ENCODE measurements around the gene TUBGCP6.

TUBGCP6 gene

DNA sequence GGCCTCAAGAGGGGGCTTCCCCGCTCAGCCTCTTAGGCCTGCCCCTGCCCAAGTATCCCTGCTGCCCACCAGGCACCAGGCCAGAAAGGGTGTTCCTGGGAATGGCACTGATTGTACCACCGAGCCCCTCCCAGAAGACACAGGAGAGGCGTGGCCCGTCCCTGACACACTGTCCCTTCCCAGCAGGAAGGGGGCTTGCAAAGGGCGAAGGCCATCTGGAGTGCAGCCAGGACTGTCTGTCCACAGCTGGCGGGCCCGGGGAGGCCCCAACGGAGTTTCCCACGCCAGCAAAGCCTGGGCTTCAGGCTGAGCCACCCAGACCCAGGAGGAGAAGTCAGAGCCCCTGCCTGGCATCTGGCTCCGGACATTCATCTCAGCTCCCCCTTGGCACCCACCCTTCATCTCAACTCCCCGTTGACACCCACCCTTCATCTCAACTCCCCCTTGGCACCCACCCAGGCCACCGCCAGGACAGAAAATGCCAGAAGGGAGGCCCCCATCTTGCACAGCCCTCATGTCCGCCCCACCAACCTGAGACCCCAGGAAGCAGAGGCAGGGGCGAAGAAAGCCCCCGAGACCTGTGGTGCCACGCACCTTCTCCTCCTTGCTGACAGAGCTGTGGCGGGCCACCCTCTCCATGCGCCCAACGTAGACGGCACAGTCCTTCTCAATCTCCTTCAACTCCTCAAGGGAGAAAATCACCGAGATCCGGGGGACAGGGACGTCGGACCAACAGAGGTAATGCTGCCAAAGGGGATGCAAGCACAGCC, 19.4 kb downstream of the TUBGCP6 start:
- Mint-ChIP-seq H3K27me3 (no peaks in the 10 kb centered on the region), H3K27ac (no peak overlapping the region), H3K4me1 (peaks cover 6% of the 10 kb centered on the region), H3K36me3 (peaks cover 23% of the 10 kb centered on the region), H3K9me3 (no peaks in the 10 kb centered on the region), H3K4me3 (no peak overlapping the region)
- DNase-seq (ENCODE audit: low spot score in 2 of 2) (no peak), ATAC-seq (ENCODE audit: low read depth) (no peak)

DNA sequence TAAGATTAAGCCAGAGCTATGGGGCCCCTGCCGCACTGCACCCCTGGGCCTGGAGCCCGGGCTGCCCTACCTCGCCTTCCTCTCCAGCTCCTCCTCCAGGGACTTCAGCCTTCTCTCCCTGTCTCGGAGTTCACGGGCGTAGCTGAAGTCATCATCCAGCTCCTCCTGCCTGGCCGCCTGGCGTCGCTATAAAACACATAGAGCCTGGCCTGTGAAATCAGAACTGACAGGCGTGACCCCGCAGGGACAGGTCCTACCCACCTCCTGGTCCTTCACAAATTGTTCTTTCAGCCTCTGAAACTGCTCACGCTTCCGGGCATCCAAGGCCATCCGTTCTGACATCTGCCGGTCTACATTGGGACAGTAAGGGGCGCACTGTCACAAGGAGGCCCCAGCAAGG, 20.8 kb downstream of the TUBGCP6 start:
- Mint-ChIP-seq H3K36me3 (peaks cover 22% of the 10 kb centered on the region), H3K27ac (no peak overlapping the region), H3K27me3 (no peaks in the 10 kb centered on the region), H3K4me3 (no peak overlapping the region), H3K4me1 (peaks cover 4% of the 10 kb centered on the region), H3K9me3 (no peaks in the 10 kb centered on the region)
- DNase-seq (ENCODE audit: low spot score in 2 of 2), result no peak
- ATAC-seq (ENCODE audit: low read depth), result no peak

DNA sequence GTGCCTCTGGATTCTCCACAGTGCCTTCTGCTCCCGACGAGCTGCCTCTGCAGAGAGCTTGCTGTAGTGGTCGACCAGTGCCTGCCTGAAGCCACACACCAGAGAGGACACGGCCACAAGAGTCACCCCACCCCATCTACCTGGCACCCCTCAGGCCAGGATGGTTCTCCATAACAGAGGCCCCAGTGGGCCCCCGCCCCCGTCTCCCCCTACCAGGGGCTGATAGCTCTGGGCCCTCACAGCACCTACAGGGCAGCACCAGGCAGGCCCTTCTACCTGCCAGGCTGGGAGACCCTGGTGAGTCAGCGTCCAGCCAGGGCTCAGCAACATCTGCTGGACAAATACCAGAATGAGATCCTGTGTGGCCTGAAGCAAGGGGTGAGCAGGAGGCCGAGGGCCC, 22.3 kb downstream of the TUBGCP6 start:
- Mint-ChIP-seq H3K27ac (no peak overlapping the region), H3K27me3 (no peaks in the 10 kb centered on the region), H3K4me3 (no peak overlapping the region), H3K36me3 (peaks cover 16% of the 10 kb centered on the region), H3K4me1 (no peaks in the 10 kb centered on the region), H3K9me3 (no peaks in the 10 kb centered on the region)
- no peak for ATAC-seq (ENCODE audit: low read depth)
- DNase-seq (ENCODE audit: low spot score in 2 of 2), result no peak

DNA sequence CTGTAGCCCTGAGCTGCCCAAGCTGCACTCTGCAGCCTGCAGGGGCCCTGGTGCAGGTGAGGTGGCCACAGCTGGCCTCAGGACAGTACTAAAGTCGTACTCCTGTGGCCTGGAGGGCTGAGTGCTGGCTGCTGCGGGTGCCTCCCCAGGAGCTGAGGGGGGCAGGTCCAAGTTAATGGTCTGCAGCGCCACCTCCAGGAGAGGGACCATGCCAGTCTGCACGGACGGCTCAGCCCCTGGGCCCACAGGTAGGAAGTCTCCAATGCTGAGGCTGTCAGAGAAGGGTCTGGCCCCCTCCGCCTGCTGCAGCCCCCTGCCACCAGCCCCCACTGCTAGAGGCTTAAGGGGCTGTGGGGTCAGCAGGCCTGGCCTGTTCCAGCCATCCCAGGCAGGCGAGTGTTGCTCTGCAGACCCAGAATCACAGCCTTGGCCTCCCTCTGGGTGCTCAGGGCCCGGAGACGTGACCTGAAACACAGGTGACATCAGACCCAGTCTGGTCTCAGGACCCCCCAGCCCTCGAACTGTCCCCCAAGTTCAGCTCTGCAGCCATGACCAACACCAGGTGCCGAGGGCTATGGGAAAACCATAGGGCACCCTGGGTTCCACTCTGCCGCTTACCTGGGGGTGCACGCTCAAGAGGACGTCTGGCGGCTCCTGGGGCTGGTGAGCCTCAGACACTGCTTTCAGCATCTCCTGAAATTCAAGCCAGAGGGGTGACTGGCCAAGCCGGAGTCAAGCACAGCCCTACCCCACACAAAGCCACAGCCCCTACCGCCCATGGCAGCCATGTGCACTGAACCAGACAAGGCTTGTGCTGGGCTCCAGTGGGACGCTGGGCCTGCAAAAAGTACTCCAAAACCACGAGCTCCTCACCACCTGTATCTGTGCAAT, 23.2 kb downstream of the TUBGCP6 start:
- Mint-ChIP-seq H3K27ac (peak overlapping the region; percentile 17), H3K36me3 (peaks cover 15% of the 10 kb centered on the region), H3K9me3 (no peaks in the 10 kb centered on the region), H3K4me1 (no peaks in the 10 kb centered on the region), H3K27me3 (no peaks in the 10 kb centered on the region), H3K4me3 (no peak overlapping the region)
- ATAC-seq (ENCODE audit: low read depth) (peak; percentile 25), DNase-seq (ENCODE audit: low spot score in 2 of 2) (no peak)

DNA sequence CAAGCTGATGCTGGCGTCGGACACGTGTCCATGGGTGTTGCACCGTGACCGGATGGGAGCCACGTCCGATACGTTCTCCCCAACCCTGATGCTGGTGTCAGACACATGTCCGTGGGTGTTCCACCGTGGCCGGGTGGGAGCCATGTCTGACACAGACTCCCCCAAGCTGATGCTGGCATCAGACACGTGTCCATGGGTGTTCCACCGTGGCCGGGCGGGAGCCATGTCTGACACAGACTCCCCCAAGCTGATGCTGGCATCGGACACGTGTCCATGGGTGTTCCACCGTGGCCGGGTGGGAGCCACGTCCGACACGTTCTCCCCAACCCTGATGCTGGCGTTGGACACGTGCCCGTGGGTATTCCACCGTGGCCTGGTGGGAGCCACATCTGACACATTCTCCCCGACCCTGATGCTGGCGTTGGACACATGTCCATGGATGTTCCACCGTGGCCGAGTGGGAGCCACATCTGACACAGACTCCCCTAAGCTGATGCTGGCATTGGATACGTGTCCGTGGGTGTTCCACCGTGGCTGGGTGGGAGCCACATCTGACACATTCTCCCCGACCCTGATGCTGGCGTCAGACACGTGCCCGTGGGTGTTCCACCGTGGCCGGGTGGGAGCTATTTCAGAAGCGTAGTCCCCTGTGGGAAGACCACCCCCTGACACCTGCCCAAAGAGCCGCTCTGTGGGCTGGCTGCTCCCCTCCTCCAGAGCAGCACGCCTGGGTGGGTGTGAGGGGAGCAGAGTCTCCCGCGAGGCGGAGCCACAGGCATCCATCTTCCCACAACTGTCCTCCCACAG, 24.0 kb downstream of the TUBGCP6 start:
- peak overlapping the region; percentile 17 for H3K27ac Mint-ChIP-seq
- peaks cover 15% of the 10 kb centered on the region for H3K36me3 Mint-ChIP-seq
- no peaks in the 10 kb centered on the region for H3K9me3 Mint-ChIP-seq
- no peak overlapping the region for H3K4me3 Mint-ChIP-seq
- ATAC-seq (ENCODE audit: low read depth) (no peak), DNase-seq (ENCODE audit: low spot score in 2 of 2) (no peak)
- no peaks in the 10 kb centered on the region for H3K27me3 Mint-ChIP-seq
- no peaks in the 10 kb centered on the region for H3K4me1 Mint-ChIP-seq

DNA sequence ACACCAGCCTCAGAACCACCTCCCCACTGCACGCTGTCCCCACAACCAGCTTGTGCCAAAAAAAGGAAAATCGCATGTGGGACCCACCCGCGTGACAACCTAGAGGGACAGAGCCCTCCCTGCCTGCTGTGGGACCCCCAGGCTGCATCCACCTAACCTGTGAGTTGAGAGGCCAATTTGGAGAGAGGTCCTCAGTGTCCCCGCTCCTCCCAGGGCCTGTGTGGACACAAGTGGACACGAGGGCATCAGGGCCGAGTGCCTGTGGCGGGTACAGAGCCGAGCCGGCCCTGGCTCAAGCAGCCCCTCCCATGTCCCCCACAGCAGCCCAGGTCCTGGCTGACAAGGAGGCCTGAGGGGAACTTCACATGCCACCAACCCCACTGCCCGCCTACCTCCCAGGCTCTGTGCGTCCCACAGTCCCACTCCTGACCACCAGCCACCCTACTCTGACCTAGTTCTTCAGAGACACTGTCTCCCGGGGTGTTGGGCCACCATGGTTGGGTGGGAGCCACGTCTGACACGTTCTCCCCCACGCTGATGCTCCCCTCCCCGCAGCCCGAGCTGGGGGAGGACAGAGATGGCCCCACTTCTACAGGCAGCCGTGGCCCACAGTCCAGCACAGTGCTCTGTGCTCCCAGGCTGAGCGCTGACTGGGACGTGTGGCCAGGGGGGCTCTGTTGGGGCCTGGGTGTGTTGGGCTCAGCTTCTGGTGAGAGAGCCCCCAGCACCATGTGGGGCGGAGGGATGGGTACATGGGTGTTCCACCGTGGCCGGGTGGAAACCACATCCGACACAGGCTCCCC, 24.8 kb downstream of the TUBGCP6 start:
- Mint-ChIP-seq H3K9me3 (no peaks in the 10 kb centered on the region), H3K36me3 (peaks cover 18% of the 10 kb centered on the region), H3K4me1 (peaks cover 2% of the 10 kb centered on the region), H3K27ac (no peak overlapping the region), H3K4me3 (no peak overlapping the region), H3K27me3 (no peaks in the 10 kb centered on the region)
- no peak for DNase-seq (ENCODE audit: low spot score in 2 of 2)
- no peak for ATAC-seq (ENCODE audit: low read depth)

DNA sequence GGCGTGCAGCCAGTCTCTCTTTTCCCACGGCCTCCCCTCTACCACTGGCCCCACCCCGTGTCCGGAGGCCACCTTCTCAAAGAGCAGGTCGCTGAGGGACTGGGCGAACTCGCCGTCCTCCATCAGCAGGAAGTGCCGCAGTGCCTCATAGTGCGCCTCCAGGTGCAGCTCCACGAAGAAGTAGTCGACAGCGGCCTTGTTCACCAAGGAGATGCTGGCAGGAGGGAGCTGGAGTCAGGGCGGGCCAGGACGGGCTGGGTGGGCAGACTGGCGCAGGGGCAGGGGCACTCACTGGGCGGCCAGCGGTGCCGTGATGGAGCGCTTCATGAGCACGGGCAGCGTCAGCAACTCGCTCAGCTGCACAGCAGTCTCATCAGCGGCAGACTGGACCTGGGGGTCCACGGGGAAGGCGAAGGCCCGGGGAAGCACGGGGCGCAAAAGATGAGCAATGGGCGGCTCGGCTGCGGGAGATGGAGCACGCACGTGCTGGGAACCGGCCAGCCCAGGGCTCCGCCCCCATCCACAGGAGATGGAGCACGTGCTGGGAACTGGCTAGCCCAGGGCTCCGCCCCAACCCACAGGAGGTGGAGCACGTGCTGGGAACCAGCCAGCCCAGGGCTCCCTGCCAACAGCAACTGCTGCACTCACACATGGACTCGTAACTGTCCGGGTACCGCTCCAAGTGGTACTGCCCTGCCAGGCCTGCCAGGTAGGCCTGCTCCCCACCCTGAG, 25.7 kb downstream of the TUBGCP6 start:
- peak; percentile 21 for ATAC-seq (ENCODE audit: low read depth)
- Mint-ChIP-seq H3K9me3 (no peaks in the 10 kb centered on the region), H3K27me3 (no peaks in the 10 kb centered on the region), H3K36me3 (peaks cover 20% of the 10 kb centered on the region), H3K4me1 (peaks cover 5% of the 10 kb centered on the region), H3K4me3 (no peak overlapping the region), H3K27ac (no peak overlapping the region)
- DNase-seq (ENCODE audit: low spot score in 2 of 2), result no peak

DNA sequence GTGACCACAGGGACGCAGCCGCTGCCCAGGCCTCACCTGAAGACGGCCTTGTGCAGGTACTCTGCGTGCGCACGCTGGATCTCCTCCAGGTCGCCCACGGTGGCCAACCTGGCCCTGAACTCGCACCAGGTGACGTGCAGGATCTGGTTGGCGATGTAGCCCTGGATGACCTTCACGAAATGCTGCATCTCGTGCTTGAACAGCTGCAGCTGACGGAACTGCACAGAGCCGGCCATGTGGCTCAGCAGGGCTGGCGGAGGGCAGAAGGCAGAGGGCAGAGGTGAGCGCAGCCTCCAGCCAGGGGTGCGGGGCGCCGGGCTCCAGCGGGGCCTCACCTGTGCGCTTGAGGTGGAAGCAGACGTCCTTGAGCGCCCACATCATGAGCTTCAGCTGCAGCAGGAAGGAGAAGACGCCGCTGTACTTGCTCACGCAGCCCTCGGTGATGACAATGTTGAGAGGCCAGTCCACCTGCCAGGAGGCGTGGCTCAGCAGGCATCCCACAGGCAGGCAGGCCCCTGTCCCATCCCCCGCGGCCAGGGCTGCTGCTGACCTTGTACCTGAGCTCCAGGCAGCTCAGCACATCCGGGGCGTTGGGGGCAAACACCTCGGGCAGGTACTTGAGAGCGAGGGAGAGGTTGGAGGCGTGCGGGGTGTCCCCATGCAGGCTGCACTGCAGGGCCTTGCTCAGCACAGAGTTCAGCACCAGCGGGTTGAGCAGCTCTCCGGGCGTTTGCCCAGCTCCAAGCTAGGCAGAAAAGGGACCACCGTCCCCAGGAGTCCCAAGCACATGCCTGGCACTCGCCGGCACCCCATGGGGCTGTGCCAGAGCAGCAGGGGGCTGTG, 26.4 kb downstream of the TUBGCP6 start:
- Mint-ChIP-seq H3K4me3 (no peak overlapping the region), H3K4me1 (peaks cover 7% of the 10 kb centered on the region), H3K9me3 (no peaks in the 10 kb centered on the region), H3K36me3 (peaks cover 19% of the 10 kb centered on the region), H3K27me3 (no peaks in the 10 kb centered on the region), H3K27ac (no peak overlapping the region)
- no peak for ATAC-seq (ENCODE audit: low read depth)
- DNase-seq (ENCODE audit: low spot score in 2 of 2), result no peak

DNA sequence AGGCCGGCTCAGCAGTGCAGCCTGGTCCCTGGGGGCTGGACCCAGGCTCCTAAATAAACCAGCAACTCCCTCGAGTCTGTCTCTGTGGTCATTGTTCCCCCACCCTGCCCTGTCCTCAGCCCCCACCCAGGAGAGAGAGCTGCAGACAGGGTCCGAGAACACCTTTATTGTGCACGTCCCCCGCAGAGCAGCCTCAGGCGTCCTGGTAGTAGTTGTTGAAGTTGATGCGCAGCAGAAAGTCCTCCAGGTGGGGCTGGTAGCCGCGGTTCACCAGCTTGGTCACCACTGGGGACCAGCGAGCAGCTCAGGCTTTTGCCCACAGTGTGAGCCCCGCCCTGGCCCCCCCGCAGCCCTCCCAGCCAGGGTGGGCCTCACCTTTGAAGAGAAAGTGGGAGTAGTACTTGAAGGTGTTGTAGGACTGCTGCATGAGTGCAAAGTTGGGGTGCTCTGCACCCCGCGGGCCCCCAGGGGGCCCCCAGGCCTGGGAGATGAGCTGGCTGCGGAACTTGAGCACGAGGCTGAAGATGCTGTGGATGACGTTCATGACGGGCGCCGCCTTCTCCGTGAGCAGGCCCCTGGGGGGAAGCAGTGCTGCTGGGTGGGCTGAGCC, 27.2 kb downstream of the TUBGCP6 start:
- ATAC-seq (ENCODE audit: low read depth) (peak; percentile 20), DNase-seq (ENCODE audit: low spot score in 2 of 2) (no peak)
- Mint-ChIP-seq H3K36me3 (peaks cover 20% of the 10 kb centered on the region), H3K4me1 (peaks cover 11% of the 10 kb centered on the region), H3K27ac (no peak overlapping the region), H3K4me3 (no peak overlapping the region), H3K9me3 (no peaks in the 10 kb centered on the region), H3K27me3 (no peaks in the 10 kb centered on the region)

DNA sequence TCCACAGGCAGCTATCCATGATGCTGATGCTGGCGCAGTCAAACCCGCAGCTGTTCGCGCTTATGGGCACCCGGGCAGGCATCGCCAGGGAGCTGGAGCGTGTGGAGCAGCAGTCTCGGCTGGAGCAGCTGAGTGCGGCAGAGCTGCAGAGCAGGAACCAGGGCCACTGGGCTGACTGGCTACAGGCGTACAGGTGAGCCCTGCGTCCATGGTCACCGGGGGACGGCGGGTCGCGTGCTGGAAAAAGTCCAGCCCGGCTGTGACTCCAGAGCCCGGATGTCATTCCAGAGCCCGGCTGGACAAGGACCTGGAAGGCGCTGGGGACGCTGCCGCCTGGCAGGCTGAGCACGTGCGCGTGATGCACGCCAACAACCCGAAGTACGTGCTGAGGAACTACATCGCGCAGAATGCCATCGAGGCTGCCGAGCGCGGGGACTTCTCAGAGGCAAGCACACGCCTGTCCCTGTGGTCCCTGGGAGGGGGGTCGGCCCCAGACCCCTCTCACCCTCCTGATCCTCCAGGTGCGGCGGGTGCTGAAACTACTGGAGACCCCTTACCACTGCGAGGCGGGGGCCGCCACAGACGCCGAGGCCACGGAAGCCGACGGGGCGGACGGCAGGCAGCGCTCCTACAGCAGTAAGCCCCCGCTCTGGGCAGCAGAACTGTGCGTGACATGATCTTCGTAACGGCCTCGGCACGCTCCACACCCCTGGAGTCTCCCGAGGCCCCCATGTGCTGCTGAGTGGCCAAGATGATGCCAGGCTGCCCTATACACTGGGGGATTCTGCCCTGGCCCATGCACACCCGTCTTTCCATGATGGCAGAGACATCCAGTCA, 27.9 kb downstream of the TUBGCP6 start:
- peaks cover 20% of the 10 kb centered on the region for H3K36me3 Mint-ChIP-seq
- no peak for ATAC-seq (ENCODE audit: low read depth)

DNA sequence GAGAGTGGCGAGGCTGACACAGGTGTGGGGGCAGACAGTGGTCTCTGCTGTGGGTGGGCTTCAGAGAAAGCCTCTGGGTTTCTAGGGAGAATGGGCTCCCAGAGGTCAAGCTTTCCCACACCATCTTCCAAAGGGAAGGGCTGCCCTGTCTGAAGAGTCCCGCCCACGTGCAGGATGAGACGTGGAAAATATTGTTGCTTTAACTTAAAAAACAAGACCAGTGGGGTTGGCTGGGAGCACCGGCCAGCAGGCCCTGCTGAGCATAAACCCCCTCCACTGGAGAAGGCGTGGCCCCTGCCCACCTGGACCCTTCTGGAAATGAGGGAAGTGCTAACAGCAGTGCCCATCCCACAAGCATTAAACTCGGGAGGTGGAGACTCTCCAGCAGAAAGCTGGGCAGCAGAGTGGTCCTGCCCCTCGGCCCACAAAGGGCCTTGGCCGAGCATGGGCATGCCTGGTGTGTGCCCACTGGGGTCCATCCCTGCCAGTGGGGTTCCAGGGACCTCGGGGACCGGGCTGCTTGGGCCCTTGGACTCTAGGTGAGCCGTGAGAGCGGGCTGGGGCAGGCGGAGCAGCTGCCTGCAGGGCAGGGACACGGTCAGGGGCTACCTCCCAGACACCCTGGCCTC, 28.7 kb downstream of the TUBGCP6 start:
- peaks cover 20% of the 10 kb centered on the region for H3K36me3 Mint-ChIP-seq
- ATAC-seq (ENCODE audit: low read depth), result no peak

More for the DNA sequence above, 27.9 kb downstream of the TUBGCP6 start:
- Mint-ChIP-seq H3K27ac (no peak overlapping the region), H3K9me3 (no peaks in the 10 kb centered on the region), H3K4me3 (no peak overlapping the region), H3K4me1 (peaks cover 13% of the 10 kb centered on the region), H3K27me3 (no peaks in the 10 kb centered on the region)
- no peak for DNase-seq (ENCODE audit: low spot score in 2 of 2)

More for the DNA sequence above, 28.7 kb downstream of the TUBGCP6 start:
- Mint-ChIP-seq H3K27ac (peak overlapping the region; percentile 45), H3K4me1 (peaks cover 13% of the 10 kb centered on the region), H3K27me3 (no peaks in the 10 kb centered on the region), H3K4me3 (no peak overlapping the region), H3K9me3 (no peaks in the 10 kb centered on the region)
- DNase-seq (ENCODE audit: low spot score in 2 of 2), result no peak
